KG1 (cell line): Measurements from ENCODE around the gene ATP13A1.

Source experiments
- DNase-seq: peaks from one replicate; lab custom pipeline; 2025; lab: John Stamatoyannopoulos, UW

ATP13A1 gene

GRCh38 chr19:19662871-19663255, 613 bp downstream of the ATP13A1 start:
- DNase-seq = no peak

- no peak for DNase-seq
Observed at GRCh38 chr19:19662344-19662743, 1.1 kb downstream of the ATP13A1 start.

- no peak for DNase-seq
Observed at GRCh38 chr19:19661675-19662251, 1.7 kb downstream of the ATP13A1 start.

GRCh38 chr19:19661141-19661674, 2.3 kb downstream of the ATP13A1 start:
- no peak for DNase-seq

GRCh38 chr19:19659646-19660245, 3.7 kb downstream of the ATP13A1 start:
- no peak for DNase-seq

- DNase-seq = no peak
Observed at GRCh38 chr19:19657397-19657783, 6.1 kb downstream of the ATP13A1 start.

- no peak for DNase-seq
Observed at GRCh38 chr19:19656451-19657396, 6.8 kb downstream of the ATP13A1 start.

GRCh38 chr19:19655641-19656343, 7.7 kb downstream of the ATP13A1 start:
- DNase-seq = no peak

- DNase-seq = no peak
Observed at GRCh38 chr19:19655051-19655594, 8.4 kb downstream of the ATP13A1 start.

- DNase-seq = no peak
Observed at GRCh38 chr19:19654441-19654840, 9.0 kb downstream of the ATP13A1 start.

- DNase-seq = no peak
Observed at GRCh38 chr19:19653597-19654147, 9.8 kb downstream of the ATP13A1 start.

- DNase-seq = no peak
Observed at GRCh38 chr19:19652482-19653295, 10.8 kb downstream of the ATP13A1 start.

- DNase-seq = no peak
Observed at GRCh38 chr19:19651076-19651475, 12.4 kb downstream of the ATP13A1 start.

- DNase-seq = no peak
Observed at GRCh38 chr19:19650331-19650730, 13.1 kb downstream of the ATP13A1 start.

- DNase-seq = no peak
Observed at GRCh38 chr19:19649580-19649995, 13.9 kb downstream of the ATP13A1 start.

GRCh38 chr19:19649155-19649554, 14.3 kb downstream of the ATP13A1 start:
- no peak for DNase-seq

GRCh38 chr19:19647037-19647835, 16.2 kb downstream of the ATP13A1 start:
- no peak for DNase-seq

- no peak for DNase-seq
Observed at GRCh38 chr19:19645233-19645870, 18.1 kb downstream of the ATP13A1 start.

- no peak for DNase-seq
Observed at GRCh38 chr19:19644054-19644388, 19.5 kb downstream of the ATP13A1 start.
